K562 (cell line): ENCODE measurements around the gene DIPK1A.

Experiments used
- AFF1 ChIP-seq, 2 experiments: fragments of 450-650 bp; IDR thresholded peaks; 2 replicates each; pipeline ENCODE4 v1.6.1; 2018; ENCODE audit warnings: mild to moderate bottlenecking in 2 of 2, low read depth in 1 of 2; ENCODE audit not compliant: partially characterized antibody in 2 of 2
- CEBPB ChIP-seq: fragments of 450-650 bp; IDR thresholded peaks from 2 replicates; pipeline ENCODE4 v1.6.1; 2016; ENCODE audit warnings: missing genetic modification characterization, missing compliant biosample characterization
- EZH2 ChIP-seq: IDR thresholded peaks from 2 replicates; pipeline ENCODE4 v1.6.1; 2012; ENCODE audit warnings: low read depth, mild to moderate bottlenecking, inconsistent platforms, low read length, borderline replicate concordance
- HMGXB4 ChIP-seq: sonication (generic); formaldehyde crosslinking; IDR thresholded peaks from 2 replicates; pipeline ENCODE4 v1.8.1; 2023; ENCODE audit warnings: mild to moderate bottlenecking, missing genetic modification reagents
- TCF7 ChIP-seq: sonication (generic); IDR thresholded peaks from 2 replicates; pipeline ENCODE4 v1.6.1; 2016; ENCODE audit warnings: antibody characterized with exemption, borderline replicate concordance
- TF ChIP-seq, protein P1 (sequence below): fragments of 450-650 bp; IDR thresholded peaks from 2 replicates; pipeline ENCODE4 v1.6.1; 2016; ENCODE audit warnings: low read depth, mild to moderate bottlenecking, moderate library complexity
- TF ChIP-seq, protein P2 (sequence below): fragments of 250-450 bp; sonication (Bioruptor Pico); IDR thresholded peaks from 2 replicates; pipeline ENCODE4 v1.8.0; 2021; ENCODE audit warnings: borderline replicate concordance, mild to moderate bottlenecking, moderate library complexity; ENCODE audit not compliant: poor library complexity, severe bottlenecking
- TF ChIP-seq, protein P3 (sequence below): fragments of 200-800 bp; sonication (Bioruptor generic); IDR thresholded peaks from 2 replicates; pipeline ENCODE4 v1.6.1; 2017; ENCODE audit warnings: missing genetic modification characterization, missing compliant biosample characterization
- TF ChIP-seq, protein P4 (sequence below), 3 experiments: IDR thresholded peaks in 2 of 3; conservative IDR thresholded peaks in 1 of 3; 2 replicates each; pipeline ENCODE4 v1.5.1; 2011 to 2012; ENCODE audit warnings: low read length in 3 of 3, mild to moderate bottlenecking in 3 of 3, control low read depth in 2 of 3, improper control_type of control experiment in 1 of 3, inconsistent platforms in 1 of 3, low read depth in 1 of 3, mixed read lengths in 1 of 3, moderate library complexity in 1 of 3; ENCODE audit not compliant: insufficient read depth in 2 of 3

DNA sequence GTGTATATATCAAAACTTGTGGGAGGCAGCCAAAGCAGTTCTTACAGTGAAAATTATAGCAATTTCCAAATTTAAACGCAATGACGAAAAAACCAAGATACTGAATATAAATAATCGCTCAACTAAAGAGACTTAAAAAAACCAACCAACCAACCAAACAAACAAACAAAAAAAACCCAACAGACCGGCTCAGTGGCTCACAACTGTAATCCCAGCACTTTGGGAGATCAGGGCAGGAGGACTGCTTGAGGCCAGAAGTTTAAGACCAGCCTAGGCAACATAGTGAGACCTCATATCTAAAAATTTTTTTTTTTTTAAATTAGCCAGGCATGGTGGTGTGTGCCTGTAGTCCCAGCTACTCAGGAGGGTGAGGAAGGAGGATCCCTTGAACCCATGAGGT, 106.0 kb downstream of the DIPK1A start:
- TF ChIP-seq TCF7 = no peak
- TF ChIP-seq HMGXB4 (CRISPR knock-in tag) = no peak
- TF ChIP-seq EZH2 = no peak
- TF ChIP-seq, protein P1, sequence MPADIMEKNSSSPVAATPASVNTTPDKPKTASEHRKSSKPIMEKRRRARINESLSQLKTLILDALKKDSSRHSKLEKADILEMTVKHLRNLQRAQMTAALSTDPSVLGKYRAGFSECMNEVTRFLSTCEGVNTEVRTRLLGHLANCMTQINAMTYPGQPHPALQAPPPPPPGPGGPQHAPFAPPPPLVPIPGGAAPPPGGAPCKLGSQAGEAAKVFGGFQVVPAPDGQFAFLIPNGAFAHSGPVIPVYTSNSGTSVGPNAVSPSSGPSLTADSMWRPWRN = no peak
- TF ChIP-seq, protein P2, sequence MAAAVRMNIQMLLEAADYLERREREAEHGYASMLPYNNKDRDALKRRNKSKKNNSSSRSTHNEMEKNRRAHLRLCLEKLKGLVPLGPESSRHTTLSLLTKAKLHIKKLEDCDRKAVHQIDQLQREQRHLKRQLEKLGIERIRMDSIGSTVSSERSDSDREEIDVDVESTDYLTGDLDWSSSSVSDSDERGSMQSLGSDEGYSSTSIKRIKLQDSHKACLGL = no peak
- TF ChIP-seq, protein P3, sequence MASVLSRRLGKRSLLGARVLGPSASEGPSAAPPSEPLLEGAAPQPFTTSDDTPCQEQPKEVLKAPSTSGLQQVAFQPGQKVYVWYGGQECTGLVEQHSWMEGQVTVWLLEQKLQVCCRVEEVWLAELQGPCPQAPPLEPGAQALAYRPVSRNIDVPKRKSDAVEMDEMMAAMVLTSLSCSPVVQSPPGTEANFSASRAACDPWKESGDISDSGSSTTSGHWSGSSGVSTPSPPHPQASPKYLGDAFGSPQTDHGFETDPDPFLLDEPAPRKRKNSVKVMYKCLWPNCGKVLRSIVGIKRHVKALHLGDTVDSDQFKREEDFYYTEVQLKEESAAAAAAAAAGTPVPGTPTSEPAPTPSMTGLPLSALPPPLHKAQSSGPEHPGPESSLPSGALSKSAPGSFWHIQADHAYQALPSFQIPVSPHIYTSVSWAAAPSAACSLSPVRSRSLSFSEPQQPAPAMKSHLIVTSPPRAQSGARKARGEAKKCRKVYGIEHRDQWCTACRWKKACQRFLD = no peak
- TF ChIP-seq, protein P4, sequence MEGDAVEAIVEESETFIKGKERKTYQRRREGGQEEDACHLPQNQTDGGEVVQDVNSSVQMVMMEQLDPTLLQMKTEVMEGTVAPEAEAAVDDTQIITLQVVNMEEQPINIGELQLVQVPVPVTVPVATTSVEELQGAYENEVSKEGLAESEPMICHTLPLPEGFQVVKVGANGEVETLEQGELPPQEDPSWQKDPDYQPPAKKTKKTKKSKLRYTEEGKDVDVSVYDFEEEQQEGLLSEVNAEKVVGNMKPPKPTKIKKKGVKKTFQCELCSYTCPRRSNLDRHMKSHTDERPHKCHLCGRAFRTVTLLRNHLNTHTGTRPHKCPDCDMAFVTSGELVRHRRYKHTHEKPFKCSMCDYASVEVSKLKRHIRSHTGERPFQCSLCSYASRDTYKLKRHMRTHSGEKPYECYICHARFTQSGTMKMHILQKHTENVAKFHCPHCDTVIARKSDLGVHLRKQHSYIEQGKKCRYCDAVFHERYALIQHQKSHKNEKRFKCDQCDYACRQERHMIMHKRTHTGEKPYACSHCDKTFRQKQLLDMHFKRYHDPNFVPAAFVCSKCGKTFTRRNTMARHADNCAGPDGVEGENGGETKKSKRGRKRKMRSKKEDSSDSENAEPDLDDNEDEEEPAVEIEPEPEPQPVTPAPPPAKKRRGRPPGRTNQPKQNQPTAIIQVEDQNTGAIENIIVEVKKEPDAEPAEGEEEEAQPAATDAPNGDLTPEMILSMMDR (IDR thresholded peaks at IDR 0.05 in 2 of 3, conservative IDR thresholded peaks at IDR 0.05 in 1 of 3; ENCODE audit: insufficient read depth in 2 of 3, low read depth in 1 of 3, low read length in 3 of 3) = no peak
- no peak for TF ChIP-seq CEBPB (tag)
- no peak for TF ChIP-seq AFF1 (IDR thresholded peaks at IDR 0.05; ENCODE audit: low read depth in 1 of 2, partially characterized antibody in 2 of 2)
